ENCODE measurements around the gene EDIL3. TPM values are rescaled to one million over a fixed set of nuclear protein-coding genes. Genes with fewer than 3 reads are reported as not detected.
A peak's percentile ranks its signal among the peaks of the same experiment; 100 is the strongest.

The EDIL3 gene
- total RNA-seq, 2 experiments from 2014 or later = not detected

DNA sequence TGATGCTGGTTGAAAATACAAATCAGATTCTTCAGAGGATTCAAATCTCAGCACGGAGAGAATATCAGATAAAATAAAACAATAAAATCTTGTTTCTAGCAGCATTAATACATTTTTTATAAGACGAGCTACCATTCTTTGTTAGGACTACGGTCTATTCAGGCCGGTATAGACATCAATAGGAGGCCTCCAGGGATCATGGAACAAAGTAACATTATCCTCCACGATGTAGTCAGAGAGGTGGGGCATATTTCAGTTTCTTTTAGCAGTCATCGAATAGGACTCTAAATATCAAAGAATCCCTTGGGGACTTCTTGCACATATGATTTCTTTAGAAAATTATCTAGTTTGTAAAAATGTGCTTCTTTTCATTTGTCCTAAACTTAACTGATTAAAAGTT lies 438.2 kb downstream of the EDIL3 start:
- ChIA-PET CTCF (no interaction called here), POLR2A (no interaction called here)
- Mint-ChIP-seq H3K36me3 (ENCODE audit: low read depth) (no peaks in the 10 kb centered on the region), H3K4me3 (no peak overlapping the region), H3K4me1 (ENCODE audit: low read depth) (no peaks in the 10 kb centered on the region), H3K27ac (no peak overlapping the region), H3K9me3 (no peaks in the 10 kb centered on the region), H3K27me3 (no peaks in the 10 kb centered on the region)
- ATAC-seq (no peak), DNase-seq (no peak)
- TF ChIP-seq, protein P1, sequence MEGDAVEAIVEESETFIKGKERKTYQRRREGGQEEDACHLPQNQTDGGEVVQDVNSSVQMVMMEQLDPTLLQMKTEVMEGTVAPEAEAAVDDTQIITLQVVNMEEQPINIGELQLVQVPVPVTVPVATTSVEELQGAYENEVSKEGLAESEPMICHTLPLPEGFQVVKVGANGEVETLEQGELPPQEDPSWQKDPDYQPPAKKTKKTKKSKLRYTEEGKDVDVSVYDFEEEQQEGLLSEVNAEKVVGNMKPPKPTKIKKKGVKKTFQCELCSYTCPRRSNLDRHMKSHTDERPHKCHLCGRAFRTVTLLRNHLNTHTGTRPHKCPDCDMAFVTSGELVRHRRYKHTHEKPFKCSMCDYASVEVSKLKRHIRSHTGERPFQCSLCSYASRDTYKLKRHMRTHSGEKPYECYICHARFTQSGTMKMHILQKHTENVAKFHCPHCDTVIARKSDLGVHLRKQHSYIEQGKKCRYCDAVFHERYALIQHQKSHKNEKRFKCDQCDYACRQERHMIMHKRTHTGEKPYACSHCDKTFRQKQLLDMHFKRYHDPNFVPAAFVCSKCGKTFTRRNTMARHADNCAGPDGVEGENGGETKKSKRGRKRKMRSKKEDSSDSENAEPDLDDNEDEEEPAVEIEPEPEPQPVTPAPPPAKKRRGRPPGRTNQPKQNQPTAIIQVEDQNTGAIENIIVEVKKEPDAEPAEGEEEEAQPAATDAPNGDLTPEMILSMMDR (IDR thresholded peaks at IDR 0.05) = no peak
- intact Hi-C loops (cut with micrococcal nuclease) = no loop called here

DNA sequence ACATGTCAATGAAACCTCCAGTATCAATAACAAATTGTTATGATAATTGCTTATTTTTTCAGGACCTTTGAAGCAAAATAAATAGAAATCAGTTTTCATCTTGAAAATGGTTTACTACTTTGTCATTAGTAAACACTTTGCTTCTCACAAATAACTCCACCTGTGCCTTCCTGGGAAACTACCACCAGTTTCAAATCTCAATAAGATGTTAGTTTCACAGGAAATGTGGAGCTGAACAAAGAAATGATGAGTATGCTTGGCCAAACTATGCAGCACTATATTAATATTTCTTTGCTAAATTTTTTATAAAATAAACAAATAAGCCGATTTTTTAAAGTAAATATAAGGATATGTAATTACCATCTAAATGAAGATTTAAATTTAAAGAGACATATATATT lies 442.5 kb downstream of the EDIL3 start:
- no peak for ATAC-seq
- ChIA-PET POLR2A (no interaction called here), CTCF (interaction anchor here (2.9 kb wide), 1 partner anchor 15 kb away, joined by 12 read pairs; no protein-coding TSS in a partner anchor)
- Mint-ChIP-seq H3K9me3 (no peaks in the 10 kb centered on the region), H3K4me1 (ENCODE audit: low read depth) (no peaks in the 10 kb centered on the region), H3K4me3 (no peak overlapping the region), H3K36me3 (ENCODE audit: low read depth) (no peaks in the 10 kb centered on the region), H3K27ac (no peak overlapping the region), H3K27me3 (no peaks in the 10 kb centered on the region)
- intact Hi-C loops (cut with micrococcal nuclease) = no loop called here
- TF ChIP-seq, protein P1 (IDR thresholded peaks at IDR 0.05) = no peak
- no peak for DNase-seq

DNA sequence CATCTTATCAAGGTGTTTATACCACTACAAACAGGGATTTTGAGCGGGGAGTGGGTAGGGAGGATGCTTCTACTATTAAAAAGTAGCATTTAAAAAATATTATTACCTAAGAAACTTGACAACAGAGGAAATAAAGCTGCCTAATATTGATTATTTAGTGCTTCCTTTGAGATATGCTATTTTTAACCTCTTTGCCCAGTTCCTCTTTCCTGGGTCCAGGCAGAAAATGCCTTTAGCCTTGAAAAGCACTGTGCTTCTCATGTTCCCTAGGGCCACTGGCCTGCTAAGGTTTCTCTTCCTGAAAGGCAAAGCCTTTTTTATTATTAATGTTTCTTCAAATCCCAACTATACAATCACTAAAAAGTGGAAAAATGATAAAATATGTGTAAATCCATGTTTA lies 446.8 kb downstream of the EDIL3 start:
- ChIA-PET POLR2A (no interaction called here), CTCF (no interaction called here)
- H3K4me1 Mint-ChIP-seq (ENCODE audit: low read depth) = no peaks in the 10 kb centered on the region
- H3K9me3 Mint-ChIP-seq = no peaks in the 10 kb centered on the region
- ATAC-seq (no peak), DNase-seq (no peak)
- TF ChIP-seq, protein P1 (IDR thresholded peaks at IDR 0.05) = no peak
- no peaks in the 10 kb centered on the region for H3K27me3 Mint-ChIP-seq
- intact Hi-C loops (cut with micrococcal nuclease) = no loop called here
- no peak overlapping the region for H3K4me3 Mint-ChIP-seq
- no peaks in the 10 kb centered on the region for H3K36me3 Mint-ChIP-seq (ENCODE audit: low read depth)
- no peak overlapping the region for H3K27ac Mint-ChIP-seq

DNA sequence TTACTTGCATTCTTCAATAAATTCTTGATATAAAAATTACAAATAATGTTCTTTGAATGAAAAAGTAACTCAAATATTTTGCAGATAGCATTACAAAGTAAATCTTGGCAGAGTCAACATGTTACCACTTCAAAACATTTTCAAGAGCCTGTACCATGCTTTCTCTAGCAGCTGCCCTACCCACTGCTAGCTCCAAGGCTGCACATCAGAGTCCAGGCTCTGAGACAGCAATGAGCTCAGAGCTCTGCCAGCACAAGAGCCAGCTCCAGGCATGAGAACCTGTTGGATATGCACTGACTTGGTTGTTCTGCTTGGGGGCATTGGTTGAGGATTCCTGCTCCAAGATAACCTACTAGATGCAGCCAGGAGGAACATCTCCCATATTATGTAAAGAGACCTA lies 452.7 kb downstream of the EDIL3 start:
- Mint-ChIP-seq H3K27ac (no peak overlapping the region), H3K9me3 (no peaks in the 10 kb centered on the region), H3K36me3 (ENCODE audit: low read depth) (no peaks in the 10 kb centered on the region), H3K4me1 (ENCODE audit: low read depth) (no peaks in the 10 kb centered on the region), H3K27me3 (no peaks in the 10 kb centered on the region), H3K4me3 (no peak overlapping the region)
- intact Hi-C loops (cut with micrococcal nuclease) = no loop called here
- DNase-seq (no peak), ATAC-seq (no peak)
- CTCF ChIA-PET = no interaction called here
- TF ChIP-seq, protein P1 (IDR thresholded peaks at IDR 0.05) = no peak
- POLR2A ChIA-PET = no interaction called here

DNA sequence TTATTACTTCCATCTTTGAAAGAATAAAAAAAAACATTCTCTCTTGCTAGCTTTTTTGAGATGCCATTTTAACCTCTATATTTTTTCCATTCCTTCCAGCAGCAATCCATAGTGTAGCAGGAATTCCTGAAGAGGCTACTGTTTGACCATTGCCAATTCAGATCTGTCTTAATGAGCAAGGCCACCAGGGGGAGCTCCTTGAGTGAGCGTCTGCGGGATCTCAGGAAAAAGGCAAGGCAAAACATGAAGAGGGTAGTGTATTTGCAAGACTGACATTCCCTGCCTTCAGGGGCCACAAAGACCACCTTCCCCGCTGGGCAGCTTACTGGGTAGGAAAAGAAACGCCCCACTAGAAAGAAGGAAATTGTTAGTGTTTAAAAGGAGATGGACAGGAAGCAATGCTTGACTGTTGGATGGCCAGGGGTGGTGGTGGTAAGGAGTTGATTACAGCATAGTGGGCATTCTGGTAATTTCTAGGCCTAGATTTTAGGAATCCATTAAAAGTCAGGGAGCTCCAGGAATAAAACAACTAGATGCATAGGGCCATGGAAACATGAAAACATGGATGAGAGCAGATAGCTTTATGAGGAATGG lies 457.4 kb downstream of the EDIL3 start:
- DNase-seq (peak; percentile 44), ATAC-seq (no peak)
- no peaks in the 10 kb centered on the region for H3K27me3 Mint-ChIP-seq
- no peak overlapping the region for H3K27ac Mint-ChIP-seq
- ChIA-PET CTCF (interaction anchor here (0.8 to 3.0 kb wide), 13 partner anchors 9 to 299 kb away, joined by 3 to 12 read pairs (median 5); no protein-coding TSS in a partner anchor), POLR2A (no interaction called here)
- H3K4me3 Mint-ChIP-seq = no peak overlapping the region
- H3K36me3 Mint-ChIP-seq (ENCODE audit: low read depth) = no peaks in the 10 kb centered on the region
- intact Hi-C loops (cut with micrococcal nuclease) = no loop called here
- no peaks in the 10 kb centered on the region for H3K9me3 Mint-ChIP-seq
- H3K4me1 Mint-ChIP-seq (ENCODE audit: low read depth) = no peaks in the 10 kb centered on the region
- TF ChIP-seq, protein P1 (IDR thresholded peaks at IDR 0.05) = peak; percentile 75
